SU-DHL-6 (cell line): ENCODE measurements around the gene COBLL1.

Experiments used
- EZH2phosphoT487 ChIP-seq: fragments of 200-600 bp; sonication (generic), shearing (Covaris generic); conservative IDR thresholded peaks from 2 replicates; pipeline ENCODE4 v1.6.1; 2018; ENCODE audit warnings: mild to moderate bottlenecking, antibody characterized with exemption, low read length, moderate library complexity, mixed read lengths
- TF ChIP-seq, protein P1 (sequence below): fragments of 200-600 bp; sonication (generic); IDR thresholded peaks from one replicate; pipeline ENCODE4 v1.5.1; 2017; ENCODE audit warnings: antibody characterized with exemption, mild to moderate bottlenecking, low read length, moderate library complexity; ENCODE audit not compliant: insufficient read depth, poor library complexity, severe bottlenecking

DNA sequence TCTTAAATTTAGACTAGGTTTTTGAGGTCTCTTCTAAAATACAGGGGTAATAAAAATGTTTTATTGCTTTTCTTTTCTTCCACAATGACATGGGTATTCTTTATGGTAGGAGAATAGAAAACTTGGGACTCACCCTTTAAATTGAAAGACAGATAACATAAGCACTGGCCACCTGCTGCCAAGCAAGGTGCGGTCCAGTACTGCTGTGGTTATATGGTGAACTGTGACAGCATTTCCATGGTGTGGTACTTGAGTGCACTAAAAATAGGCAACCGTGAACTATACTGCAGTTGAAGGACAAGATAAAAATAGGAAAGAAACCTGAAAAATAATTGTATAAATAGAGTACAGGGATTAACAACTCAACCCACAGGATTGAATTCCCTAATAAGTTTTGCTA lies 165.9 kb downstream of the COBLL1 start:
- TF ChIP-seq, protein P1, sequence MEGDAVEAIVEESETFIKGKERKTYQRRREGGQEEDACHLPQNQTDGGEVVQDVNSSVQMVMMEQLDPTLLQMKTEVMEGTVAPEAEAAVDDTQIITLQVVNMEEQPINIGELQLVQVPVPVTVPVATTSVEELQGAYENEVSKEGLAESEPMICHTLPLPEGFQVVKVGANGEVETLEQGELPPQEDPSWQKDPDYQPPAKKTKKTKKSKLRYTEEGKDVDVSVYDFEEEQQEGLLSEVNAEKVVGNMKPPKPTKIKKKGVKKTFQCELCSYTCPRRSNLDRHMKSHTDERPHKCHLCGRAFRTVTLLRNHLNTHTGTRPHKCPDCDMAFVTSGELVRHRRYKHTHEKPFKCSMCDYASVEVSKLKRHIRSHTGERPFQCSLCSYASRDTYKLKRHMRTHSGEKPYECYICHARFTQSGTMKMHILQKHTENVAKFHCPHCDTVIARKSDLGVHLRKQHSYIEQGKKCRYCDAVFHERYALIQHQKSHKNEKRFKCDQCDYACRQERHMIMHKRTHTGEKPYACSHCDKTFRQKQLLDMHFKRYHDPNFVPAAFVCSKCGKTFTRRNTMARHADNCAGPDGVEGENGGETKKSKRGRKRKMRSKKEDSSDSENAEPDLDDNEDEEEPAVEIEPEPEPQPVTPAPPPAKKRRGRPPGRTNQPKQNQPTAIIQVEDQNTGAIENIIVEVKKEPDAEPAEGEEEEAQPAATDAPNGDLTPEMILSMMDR, result no peak
- TF ChIP-seq EZH2phosphoT487, result no peak
